ENCODE results near the gene MIER2.

The MIER2 gene

GRCh38 chr19:291006-291521, 53.5 kb downstream of the MIER2 start, which contains the start of gene PLPP2:
PLPP2 (minus strand) TSS chr19:291403; CDS start chr19:291336, 67 bp downstream.
- peaks cover 20% of the 10 kb centered on the region for H3K27me3 ChIP-seq (ENCODE audit: insufficient read depth, low read depth)
- no peaks in the 10 kb centered on the region for H3K79me2 ChIP-seq (ENCODE audit: insufficient read depth, low read depth)
- H3K4me1 ChIP-seq (ENCODE audit: low read depth, poor library complexity, severe bottlenecking): no peaks in the 10 kb centered on the region
- peak within 1 kb of the TSS; percentile 6; the same call in 1 of the 2 replicates for H3K9ac ChIP-seq
- no peaks in the 10 kb centered on the region for H4K20me1 ChIP-seq (ENCODE audit: insufficient read depth)
- H3K27ac ChIP-seq: no peak within 1 kb of the TSS
- TF ChIP-seq CTCF (conservative IDR thresholded peaks at IDR 0.05; ENCODE audit: low read depth, low read length): no peak
- H3K36me3 ChIP-seq (ENCODE audit: insufficient read depth): no peaks in the 10 kb centered on the region
- H3K4me3 ChIP-seq (IDR thresholded peaks at IDR 0.05; ENCODE audit: insufficient read depth, low read depth, low read length): no peak within 1 kb of the TSS
- H2AFZ ChIP-seq (ENCODE audit: low read depth): peak within 1 kb of the TSS; percentile 44
- no peak within 1 kb of the TSS for H3K4me2 ChIP-seq

GRCh38 chr19:290372-291005, 54.1 kb downstream of the MIER2 start:
- Histone ChIP-seq H3K36me3 (ENCODE audit: insufficient read depth) (no peaks in the 10 kb centered on the region), H4K20me1 (ENCODE audit: insufficient read depth) (no peaks in the 10 kb centered on the region), H3K4me2 (no peak overlapping the region), H3K27me3 (ENCODE audit: insufficient read depth, low read depth) (peaks cover 20% of the 10 kb centered on the region), H3K4me3 (IDR thresholded peaks at IDR 0.05; ENCODE audit: insufficient read depth, low read depth, low read length) (no peak overlapping the region), H3K79me2 (ENCODE audit: insufficient read depth, low read depth) (no peaks in the 10 kb centered on the region), H3K27ac (no peak overlapping the region), H2AFZ (ENCODE audit: low read depth) (peak overlapping the region; percentile 44), H3K4me1 (ENCODE audit: low read depth, poor library complexity, severe bottlenecking) (no peaks in the 10 kb centered on the region), H3K9ac (peak overlapping the region; percentile 6; the same call in 1 of the 2 replicates)
- TF ChIP-seq CTCF (conservative IDR thresholded peaks at IDR 0.05; ENCODE audit: low read depth, low read length): no peak

GRCh38 chr19:289651-290371, 54.8 kb downstream of the MIER2 start:
- no peak overlapping the region for H3K27ac ChIP-seq
- peak overlapping the region; percentile 44; the same call in 1 of the 2 replicates for H2AFZ ChIP-seq (ENCODE audit: low read depth)
- H3K4me1 ChIP-seq (ENCODE audit: low read depth, poor library complexity, severe bottlenecking): no peaks in the 10 kb centered on the region
- no peak overlapping the region for H3K9ac ChIP-seq
- peaks cover 19% of the 10 kb centered on the region for H3K27me3 ChIP-seq (ENCODE audit: insufficient read depth, low read depth)
- no peaks in the 10 kb centered on the region for H3K36me3 ChIP-seq (ENCODE audit: insufficient read depth)
- no peak overlapping the region for H3K4me2 ChIP-seq
- H3K4me3 ChIP-seq (IDR thresholded peaks at IDR 0.05; ENCODE audit: insufficient read depth, low read depth, low read length): no peak overlapping the region
- TF ChIP-seq CTCF (conservative IDR thresholded peaks at IDR 0.05; ENCODE audit: low read depth, low read length): no peak
- no peaks in the 10 kb centered on the region for H4K20me1 ChIP-seq (ENCODE audit: insufficient read depth)
- no peaks in the 10 kb centered on the region for H3K79me2 ChIP-seq (ENCODE audit: insufficient read depth, low read depth)

GRCh38 chr19:288911-289310, 55.7 kb downstream of the MIER2 start:
- no peak overlapping the region for H3K9ac ChIP-seq
- H3K36me3 ChIP-seq (ENCODE audit: insufficient read depth): no peaks in the 10 kb centered on the region
- no peaks in the 10 kb centered on the region for H3K4me1 ChIP-seq (ENCODE audit: low read depth, poor library complexity, severe bottlenecking)
- peaks cover 11% of the 10 kb centered on the region; the same call in 1 of the 2 replicates for H3K27me3 ChIP-seq (ENCODE audit: insufficient read depth, low read depth)
- H3K4me3 ChIP-seq (IDR thresholded peaks at IDR 0.05; ENCODE audit: insufficient read depth, low read depth, low read length): no peak overlapping the region
- no peaks in the 10 kb centered on the region for H3K79me2 ChIP-seq (ENCODE audit: insufficient read depth, low read depth)
- H3K27ac ChIP-seq: no peak overlapping the region
- H4K20me1 ChIP-seq (ENCODE audit: insufficient read depth): no peaks in the 10 kb centered on the region
- H3K4me2 ChIP-seq: no peak overlapping the region
- H2AFZ ChIP-seq (ENCODE audit: low read depth): no peak overlapping the region
- no peak for TF ChIP-seq CTCF (conservative IDR thresholded peaks at IDR 0.05; ENCODE audit: low read depth, low read length)
